Measurements from ENCODE around the gene RBPJ. TPM values are rescaled to one million over a fixed set of nuclear protein-coding genes. Genes with fewer than 3 reads are reported as not detected.

The RBPJ gene
- total and polyA plus RNA-seq, 2 donors (not counting 1 experiment from before 2014, with no cell fraction given): 144 to 253 TPM

DNA sequence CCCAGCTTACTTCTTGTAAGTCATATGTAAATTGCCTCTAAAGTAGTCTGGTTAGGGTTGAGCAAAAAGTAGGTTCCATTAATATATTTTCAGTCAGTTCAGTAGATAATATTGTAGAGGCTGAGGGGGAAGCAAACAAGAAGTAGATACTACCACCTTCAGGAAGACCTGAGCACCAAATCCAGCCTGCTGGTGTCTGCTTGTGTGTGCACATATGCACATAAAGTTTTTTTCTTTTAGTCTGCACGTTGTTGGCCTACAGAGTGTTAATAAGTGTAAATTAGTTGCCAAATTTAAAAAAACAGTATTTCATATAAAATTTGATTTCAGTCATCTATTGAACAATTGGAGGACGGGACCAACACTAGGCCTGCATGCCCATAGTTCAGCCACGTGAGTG lies 92.8 kb downstream of the RBPJ start:
- no peaks in the 10 kb centered on the region for H4K20me1 ChIP-seq (ENCODE audit: control insufficient read depth, extremely low read depth, insufficient read depth, low read length)
- H3K36me3 ChIP-seq (ENCODE audit: control insufficient read depth, insufficient read depth, low read length): peaks cover 2% of the 10 kb centered on the region
- TF ChIP-seq EZH2 (IDR thresholded peaks at IDR 0.05; ENCODE audit: low read length, missing control alignments): no peak
- TF ChIP-seq, protein P1, sequence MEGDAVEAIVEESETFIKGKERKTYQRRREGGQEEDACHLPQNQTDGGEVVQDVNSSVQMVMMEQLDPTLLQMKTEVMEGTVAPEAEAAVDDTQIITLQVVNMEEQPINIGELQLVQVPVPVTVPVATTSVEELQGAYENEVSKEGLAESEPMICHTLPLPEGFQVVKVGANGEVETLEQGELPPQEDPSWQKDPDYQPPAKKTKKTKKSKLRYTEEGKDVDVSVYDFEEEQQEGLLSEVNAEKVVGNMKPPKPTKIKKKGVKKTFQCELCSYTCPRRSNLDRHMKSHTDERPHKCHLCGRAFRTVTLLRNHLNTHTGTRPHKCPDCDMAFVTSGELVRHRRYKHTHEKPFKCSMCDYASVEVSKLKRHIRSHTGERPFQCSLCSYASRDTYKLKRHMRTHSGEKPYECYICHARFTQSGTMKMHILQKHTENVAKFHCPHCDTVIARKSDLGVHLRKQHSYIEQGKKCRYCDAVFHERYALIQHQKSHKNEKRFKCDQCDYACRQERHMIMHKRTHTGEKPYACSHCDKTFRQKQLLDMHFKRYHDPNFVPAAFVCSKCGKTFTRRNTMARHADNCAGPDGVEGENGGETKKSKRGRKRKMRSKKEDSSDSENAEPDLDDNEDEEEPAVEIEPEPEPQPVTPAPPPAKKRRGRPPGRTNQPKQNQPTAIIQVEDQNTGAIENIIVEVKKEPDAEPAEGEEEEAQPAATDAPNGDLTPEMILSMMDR (conservative IDR thresholded peaks at IDR 0.05 in 1 of 2, IDR thresholded peaks at IDR 0.05 in 1 of 2; ENCODE audit: low read depth in 1 of 2, low read length in 2 of 2): no peak

DNA sequence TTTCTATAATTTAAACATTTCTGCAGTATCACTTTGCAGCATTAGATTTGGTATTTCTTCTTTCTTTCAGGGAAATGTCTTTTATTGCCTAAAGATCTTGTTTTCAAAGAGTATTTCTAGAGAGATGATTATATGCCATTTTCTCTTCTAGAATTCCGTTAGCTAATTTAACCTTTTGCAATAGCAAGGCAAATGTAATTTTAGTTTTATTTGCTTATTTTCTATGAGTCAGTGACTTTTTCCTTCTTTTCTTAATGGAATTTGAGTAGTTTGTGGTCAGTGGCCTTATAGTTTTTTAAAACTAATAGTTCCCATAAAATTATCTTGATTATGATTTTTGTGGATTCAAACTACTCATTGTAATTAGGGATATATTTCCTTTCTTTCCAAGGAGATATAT lies 97.3 kb downstream of the RBPJ start:
- no peaks in the 10 kb centered on the region for H4K20me1 ChIP-seq (ENCODE audit: control insufficient read depth, extremely low read depth, insufficient read depth, low read length)
- H3K27ac ChIP-seq (ENCODE audit: insufficient read depth, low read length): no peak overlapping the region
- H3K36me3 ChIP-seq (ENCODE audit: control insufficient read depth, insufficient read depth, low read length): peaks cover 2% of the 10 kb centered on the region
- no peak overlapping the region for H3K9ac ChIP-seq (ENCODE audit: insufficient read depth, low read length)
- peaks cover 7% of the 10 kb centered on the region for H3K4me1 ChIP-seq (ENCODE audit: control insufficient read depth, extremely low read depth, insufficient read depth, low read length)
- no peak overlapping the region for H3K4me2 ChIP-seq (ENCODE audit: extremely low read depth, insufficient read depth, low read length)
- no peak overlapping the region for H2AFZ ChIP-seq (ENCODE audit: low read length)
- H3K79me2 ChIP-seq (ENCODE audit: control insufficient read depth, insufficient read depth, low read length): peaks cover 27% of the 10 kb centered on the region
- H3K9me3 ChIP-seq (ENCODE audit: control insufficient read depth, insufficient read depth, low read depth, low read length): no peaks in the 10 kb centered on the region
- no peaks in the 10 kb centered on the region for H3K27me3 ChIP-seq (ENCODE audit: control insufficient read depth, insufficient read depth, low read length)
- no peak overlapping the region for H3K4me3 ChIP-seq (replicated peaks in 1 of 4; ENCODE audit: control extremely low read depth in 1 of 4, insufficient read depth in 1 of 4, low read depth in 3 of 4, low read length in 4 of 4)
- DNase-seq (ENCODE audit: low read depth in 2 of 2): peak in 1 of 2 donors; percentile 48
- TF ChIP-seq, protein P1 (conservative IDR thresholded peaks at IDR 0.05 in 1 of 2, IDR thresholded peaks at IDR 0.05 in 1 of 2; ENCODE audit: low read depth in 1 of 2, low read length in 2 of 2): no peak
- no peak for TF ChIP-seq EZH2 (IDR thresholded peaks at IDR 0.05; ENCODE audit: low read length, missing control alignments)

More for the DNA sequence above, 92.8 kb downstream of the RBPJ start:
- no peak overlapping the region for H3K9ac ChIP-seq (ENCODE audit: insufficient read depth, low read length)
- no peak overlapping the region for H3K4me3 ChIP-seq (replicated peaks in 1 of 4; ENCODE audit: control extremely low read depth in 1 of 4, insufficient read depth in 1 of 4, low read depth in 3 of 4, low read length in 4 of 4)
- no peaks in the 10 kb centered on the region for H3K9me3 ChIP-seq (ENCODE audit: control insufficient read depth, insufficient read depth, low read depth, low read length)
- H2AFZ ChIP-seq (ENCODE audit: low read length): no peak overlapping the region
- no peak for DNase-seq (ENCODE audit: low read depth in 2 of 2)
- H3K27me3 ChIP-seq (ENCODE audit: control insufficient read depth, insufficient read depth, low read length): no peaks in the 10 kb centered on the region
- no peak overlapping the region for H3K27ac ChIP-seq (ENCODE audit: insufficient read depth, low read length)
- H3K4me2 ChIP-seq (ENCODE audit: extremely low read depth, insufficient read depth, low read length): no peak overlapping the region
- H3K79me2 ChIP-seq (ENCODE audit: control insufficient read depth, insufficient read depth, low read length): peaks cover 22% of the 10 kb centered on the region
- peaks cover 3% of the 10 kb centered on the region for H3K4me1 ChIP-seq (ENCODE audit: control insufficient read depth, extremely low read depth, insufficient read depth, low read length)

DNA sequence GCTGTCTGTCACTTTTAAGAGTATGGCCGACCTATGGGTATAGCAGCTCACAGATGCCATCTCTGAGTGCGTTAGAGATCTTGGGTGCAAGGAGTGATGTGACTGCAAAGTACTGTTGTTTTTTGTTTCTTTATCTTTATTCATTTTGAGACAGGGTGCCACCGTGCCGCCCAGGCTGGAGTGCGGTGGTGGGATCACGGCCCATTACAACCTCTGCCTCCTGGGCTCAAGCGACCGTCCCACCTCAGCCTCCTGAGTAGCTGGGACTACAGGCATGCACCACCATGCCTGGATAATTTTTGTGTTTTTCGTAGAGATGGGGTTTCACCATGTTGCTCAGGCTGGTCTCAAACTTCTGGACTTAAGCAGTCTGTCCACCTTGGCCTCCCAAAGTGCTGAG lies 98.0 kb downstream of the RBPJ start:
- no peak for DNase-seq (ENCODE audit: low read depth in 2 of 2)
- Histone ChIP-seq H4K20me1 (ENCODE audit: control insufficient read depth, extremely low read depth, insufficient read depth, low read length) (no peaks in the 10 kb centered on the region), H2AFZ (ENCODE audit: low read length) (no peak overlapping the region), H3K4me2 (ENCODE audit: extremely low read depth, insufficient read depth, low read length) (no peak overlapping the region), H3K27ac (ENCODE audit: insufficient read depth, low read length) (no peak overlapping the region), H3K79me2 (ENCODE audit: control insufficient read depth, insufficient read depth, low read length) (peaks cover 23% of the 10 kb centered on the region), H3K9ac (ENCODE audit: insufficient read depth, low read length) (no peak overlapping the region), H3K4me1 (ENCODE audit: control insufficient read depth, extremely low read depth, insufficient read depth, low read length) (peaks cover 7% of the 10 kb centered on the region), H3K9me3 (ENCODE audit: control insufficient read depth, insufficient read depth, low read depth, low read length) (no peaks in the 10 kb centered on the region), H3K27me3 (ENCODE audit: control insufficient read depth, insufficient read depth, low read length) (no peaks in the 10 kb centered on the region), H3K36me3 (ENCODE audit: control insufficient read depth, insufficient read depth, low read length) (peaks cover 2% of the 10 kb centered on the region), H3K4me3 (replicated peaks in 1 of 4; ENCODE audit: control extremely low read depth in 1 of 4, insufficient read depth in 1 of 4, low read depth in 3 of 4, low read length in 4 of 4) (no peak overlapping the region)
- no peak for TF ChIP-seq EZH2 (IDR thresholded peaks at IDR 0.05; ENCODE audit: low read length, missing control alignments)
- TF ChIP-seq, protein P1 (conservative IDR thresholded peaks at IDR 0.05 in 1 of 2, IDR thresholded peaks at IDR 0.05 in 1 of 2; ENCODE audit: low read depth in 1 of 2, low read length in 2 of 2): no peak
